Peyer's patch (tissue), 4 donors: ENCODE data around the gene SPOCK2.

Experiments
- POLR2A ChIP-seq, 2 donors: fragments of 450-650 bp; IDR thresholded peaks; one replicate each; pipeline ENCODE4 v1.5.1; 2017; ENCODE audit warnings: antibody characterized with exemption in 2 of 2, mild to moderate bottlenecking in 2 of 2, moderate library complexity in 2 of 2
- TF ChIP-seq, protein P1 (sequence below), 6 experiments: fragments of 450-650 bp in 4 of 6; fragments of 200-600 bp in 2 of 6; sonication (generic) in 1 of 6; IDR thresholded peaks; one replicate each; pipeline ENCODE4 v1.5.1; 2017 to 2019; ENCODE audit warnings: antibody characterized with exemption in 6 of 6, mild to moderate bottlenecking in 3 of 6, moderate library complexity in 1 of 6

DNA sequence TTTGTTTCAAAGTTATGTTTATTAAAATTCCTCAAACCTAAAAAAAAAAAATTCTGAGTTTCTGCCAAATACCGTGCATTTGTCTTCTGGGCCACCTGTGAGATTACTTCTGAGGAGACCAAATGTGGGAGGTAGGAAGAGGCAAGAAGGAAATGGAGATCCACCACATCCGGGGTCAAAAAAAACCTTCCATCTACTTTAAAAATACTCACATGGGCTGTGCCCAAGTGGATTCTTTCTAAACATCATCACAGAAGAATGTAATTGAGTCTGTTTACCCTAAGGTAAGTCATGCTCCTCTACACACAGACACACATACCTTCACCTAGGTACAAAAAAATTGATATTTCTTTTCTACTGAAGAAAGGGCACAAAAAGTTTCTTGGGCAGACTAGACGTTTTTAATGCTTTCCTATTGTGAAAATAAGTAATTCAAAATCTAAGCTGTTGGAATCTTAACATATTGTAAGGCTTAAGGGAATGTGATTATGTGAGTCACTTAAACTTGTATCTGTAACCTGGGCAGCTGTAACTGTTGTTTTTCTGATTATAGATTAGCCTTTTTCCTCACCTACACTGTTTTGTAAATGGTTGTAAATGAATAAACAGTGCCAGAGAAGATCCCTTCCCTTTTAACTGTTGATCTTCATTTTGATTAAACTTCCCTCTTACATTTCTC lies 19.1 kb upstream of the SPOCK2 start:
- TF ChIP-seq, protein P1, sequence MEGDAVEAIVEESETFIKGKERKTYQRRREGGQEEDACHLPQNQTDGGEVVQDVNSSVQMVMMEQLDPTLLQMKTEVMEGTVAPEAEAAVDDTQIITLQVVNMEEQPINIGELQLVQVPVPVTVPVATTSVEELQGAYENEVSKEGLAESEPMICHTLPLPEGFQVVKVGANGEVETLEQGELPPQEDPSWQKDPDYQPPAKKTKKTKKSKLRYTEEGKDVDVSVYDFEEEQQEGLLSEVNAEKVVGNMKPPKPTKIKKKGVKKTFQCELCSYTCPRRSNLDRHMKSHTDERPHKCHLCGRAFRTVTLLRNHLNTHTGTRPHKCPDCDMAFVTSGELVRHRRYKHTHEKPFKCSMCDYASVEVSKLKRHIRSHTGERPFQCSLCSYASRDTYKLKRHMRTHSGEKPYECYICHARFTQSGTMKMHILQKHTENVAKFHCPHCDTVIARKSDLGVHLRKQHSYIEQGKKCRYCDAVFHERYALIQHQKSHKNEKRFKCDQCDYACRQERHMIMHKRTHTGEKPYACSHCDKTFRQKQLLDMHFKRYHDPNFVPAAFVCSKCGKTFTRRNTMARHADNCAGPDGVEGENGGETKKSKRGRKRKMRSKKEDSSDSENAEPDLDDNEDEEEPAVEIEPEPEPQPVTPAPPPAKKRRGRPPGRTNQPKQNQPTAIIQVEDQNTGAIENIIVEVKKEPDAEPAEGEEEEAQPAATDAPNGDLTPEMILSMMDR (IDR thresholded peaks at IDR 0.05), result no peak
- TF ChIP-seq POLR2A (IDR thresholded peaks at IDR 0.05), result no peak
